SK-N-SH (cell line): ENCODE data around the gene CCL17. TPM values are rescaled to one million over a fixed set of nuclear protein-coding genes. Genes with fewer than 3 reads are reported as not detected.

ENCODE experiments used
- CTCF ChIA-PET: fragments of 300-600, 350-600 bp; formaldehyde crosslinking; extraction: SDS; loops from one replicate; lab custom pipeline; 2021; lab: Yijun Ruan, JAX
- POLR2A ChIA-PET: fragments of 350-600 bp; sonication (Branson Sonifier 250); formaldehyde crosslinking; extraction: SDS; loops from one replicate; lab custom pipeline; 2020; ENCODE audit warnings: antibody characterized with exemption, inconsistent platforms; lab: Yijun Ruan, JAX
- DNase-seq: peaks from one replicate; pipeline ENCODE4 v3.0.0; 2012
- H2AFZ ChIP-seq: fragments of 200-600 bp; sonication (generic); 2 replicates; pipeline ENCODE4 v1.8.1; 2016; ENCODE audit warnings: antibody characterized with exemption, mild to moderate bottlenecking, low read depth
- H3F3A ChIP-seq: fragments of 200-600 bp; sonication (generic); replicated peaks from 2 replicates; pipeline ENCODE3; 2016; ENCODE audit warnings: antibody characterized with exemption, mild to moderate bottlenecking; ENCODE audit not compliant: insufficient read depth
- H3K27ac ChIP-seq, 2 experiments: fragments of 200-500 bp in 1 of 2; fragments of 200-600 bp in 1 of 2; sonication (Bioruptor generic) in 1 of 2; sonication (generic), shearing (Covaris generic) in 1 of 2; 2 replicates each; pipeline versions ENCODE4 v1.5.1 to v1.6.1; 2014 to 2016; ENCODE audit warnings: low read depth in 2 of 2, inconsistent platforms in 1 of 2, low read length in 1 of 2, mild to moderate bottlenecking in 1 of 2, mixed read lengths in 1 of 2
- H3K27me3 ChIP-seq: fragments of 200-600 bp; sonication (generic), shearing (Covaris generic); 2 replicates; pipeline ENCODE4 v1.6.1; 2016; ENCODE audit warnings: mixed run types; ENCODE audit not compliant: insufficient read depth
- H3K36me3 ChIP-seq, 2 experiments: fragments of 200-500 bp in 1 of 2; fragments of 200-600 bp in 1 of 2; sonication (Bioruptor generic) in 1 of 2; sonication (generic) in 1 of 2; replicated peaks in 1 of 2; 2 replicates each; pipeline versions ENCODE3 to v1.5.1; 2014 to 2016; ENCODE audit warnings: low read length in 1 of 2, mild to moderate bottlenecking in 1 of 2; ENCODE audit not compliant: insufficient read depth in 2 of 2, control insufficient read depth in 1 of 2
- H3K4me1 ChIP-seq, 2 experiments: fragments of 200-500 bp in 1 of 2; fragments of 200-600 bp in 1 of 2; sonication (Bioruptor generic) in 1 of 2; sonication (generic), shearing (Covaris generic) in 1 of 2; 2 replicates each; pipeline versions ENCODE4 v1.5.1 to v1.6.1; 2014 to 2016; ENCODE audit warnings: low read depth in 1 of 2, low read length in 1 of 2, mixed run types in 1 of 2; ENCODE audit not compliant: insufficient read depth in 2 of 2, control insufficient read depth in 1 of 2
- H3K4me2 ChIP-seq: fragments of 200-600 bp; sonication (generic), shearing (Covaris generic); 2 replicates; pipeline ENCODE4 v1.6.1; 2017; ENCODE audit warnings: mixed run types
- H3K4me3 ChIP-seq, 2 experiments: fragments of 200-500 bp in 1 of 2; fragments of 200-600 bp in 1 of 2; sonication (Bioruptor generic) in 1 of 2; sonication (generic), shearing (Covaris generic) in 1 of 2; 2 replicates each; pipeline versions ENCODE4 v1.5.1 to v1.8.1; 2014 to 2016; ENCODE audit warnings: low read depth in 2 of 2, inconsistent platforms in 1 of 2, low read length in 1 of 2, mild to moderate bottlenecking in 1 of 2, mixed read lengths in 1 of 2, moderate library complexity in 1 of 2
- H3K79me2 ChIP-seq: fragments of 200-600 bp; sonication (generic); 2 replicates; pipeline ENCODE4 v1.8.1; 2017; ENCODE audit warnings: mild to moderate bottlenecking; ENCODE audit not compliant: insufficient read depth
- H3K9ac ChIP-seq: fragments of 200-600 bp; sonication (generic); 2 replicates; pipeline ENCODE4 v1.6.1; 2017; ENCODE audit warnings: mixed run types
- H3K9me2 ChIP-seq: fragments of 200-600 bp; sonication (generic); 2 replicates; pipeline ENCODE4 v1.6.1; 2017; ENCODE audit warnings: mixed run types
- H3K9me3 ChIP-seq: fragments of 200-600 bp; sonication (generic); 2 replicates; pipeline ENCODE4 v1.6.1; 2017; ENCODE audit warnings: mixed run types, mild to moderate bottlenecking, moderate library complexity
- H4K20me1 ChIP-seq: fragments of 200-600 bp; sonication (generic); 2 replicates; pipeline ENCODE4 v1.6.1; 2017; ENCODE audit warnings: mild to moderate bottlenecking, mixed run types; ENCODE audit not compliant: insufficient read depth
- CHD2 ChIP-seq: fragments of 150-350 bp; IDR thresholded peaks from 2 replicates; pipeline ENCODE4 v1.6.1; 2018; ENCODE audit warnings: low read length; ENCODE audit not compliant: partially characterized antibody
- EZH2phosphoT487 ChIP-seq: fragments of 200-600 bp; sonication (generic); IDR thresholded peaks from 2 replicates; pipeline ENCODE4 v1.6.1; 2017; ENCODE audit warnings: low read depth, mixed run types, mild to moderate bottlenecking, antibody characterized with exemption, moderate library complexity, borderline replicate concordance
- FOXJ3 ChIP-seq: sonication (generic); formaldehyde crosslinking; IDR thresholded peaks from 2 replicates; pipeline ENCODE4 v1.5.1; 2020; ENCODE audit warnings: mild to moderate bottlenecking, missing genetic modification reagents
- FOXM1 ChIP-seq: IDR thresholded peaks from 2 replicates; pipeline ENCODE4 v1.4.0; 2012; ENCODE audit warnings: low read depth, mild to moderate bottlenecking
- GATA2 ChIP-seq: sonication (generic); formaldehyde crosslinking; IDR thresholded peaks from 2 replicates; pipeline ENCODE4 v1.5.0; 2020; ENCODE audit warnings: mild to moderate bottlenecking, missing genetic modification reagents
- JUND ChIP-seq: IDR thresholded peaks from 2 replicates; pipeline ENCODE4 v1.4.0; 2012
- MEF2A ChIP-seq: IDR thresholded peaks from 2 replicates; pipeline ENCODE4 v1.4.0; 2012; ENCODE audit warnings: low read depth, borderline replicate concordance
- MXI1 ChIP-seq: IDR thresholded peaks from 2 replicates; pipeline ENCODE4 v1.6.1; 2012; ENCODE audit warnings: mild to moderate bottlenecking, low read depth, low read length, improper control_type of control experiment
- NFIC ChIP-seq: IDR thresholded peaks from 2 replicates; pipeline ENCODE4 v1.4.0; 2012; ENCODE audit warnings: borderline replicate concordance
- RFX5 ChIP-seq: IDR thresholded peaks from 2 replicates; pipeline ENCODE4 v1.6.1; 2012; ENCODE audit warnings: mild to moderate bottlenecking, improper control_type of control experiment, low read length
- RXRA ChIP-seq: IDR thresholded peaks from 2 replicates; pipeline ENCODE4 v1.4.0; 2012; ENCODE audit warnings: low read depth, mild to moderate bottlenecking, borderline replicate concordance
- SIN3A ChIP-seq: IDR thresholded peaks from 2 replicates; pipeline ENCODE4 v1.6.1; 2012; ENCODE audit warnings: low read depth, mild to moderate bottlenecking, low read length, moderate library complexity, borderline replicate concordance
- TCF12 ChIP-seq: IDR thresholded peaks from 2 replicates; pipeline ENCODE4 v1.4.0; 2012
- TEAD4 ChIP-seq: IDR thresholded peaks from 2 replicates; pipeline ENCODE4 v1.4.0; 2012; ENCODE audit warnings: mild to moderate bottlenecking, borderline replicate concordance; ENCODE audit not compliant: insufficient read depth
- WGBS: methylation state at CpG from one replicate; pipeline ENCODE4 v1.1.6; 2017; ENCODE audit warnings: low lambda C conversion rate; 5-methylcytosine and 5-hydroxymethylcytosine counted together
- polyA plus RNA-seq, 3 experiments: library from polyadenylated mRNA; depleted of rRNA; stranded (reverse); fragments of >200 nt; gene quantifications; 2 replicates each; pipeline ENCODE4 v1.2.3, GENCODE V29; 2012
- TF ChIP-seq, protein P1 (sequence below): IDR thresholded peaks from 2 replicates; pipeline ENCODE4 v1.4.0; 2012; ENCODE audit warnings: low read depth
- TF ChIP-seq, protein P2 (sequence below): fragments of 150-350 bp; IDR thresholded peaks from 2 replicates; pipeline ENCODE4 v1.6.1; 2017; ENCODE audit warnings: antibody characterized with exemption, low read length, low read depth, borderline replicate concordance

The CCL17 gene
- polyA plus RNA-seq, 1 of the 3 experiments (the other 2 are of a cell fraction) = not detected

GRCh38 chr16:57462209-57462977 lies 57.8 kb downstream of the CCL17 start, which contains the start of gene POLR2C (continued):
- TF ChIP-seq RXRA (no peak), TEAD4 (no peak), MEF2A (no peak), SIN3A (peak; percentile 39; the same call in 1 of the 2 replicates), RFX5 (no peak), MXI1 (no peak; the same call in 1 of the 2 replicates), EZH2phosphoT487 (no peak), GATA2 (CRISPR knock-in tag) (no peak), FOXM1 (no peak), FOXJ3 (no peak), NFIC (no peak), CHD2 (peak; percentile 91), JUND (no peak), TCF12 (no peak)
- TF ChIP-seq, protein P1, sequence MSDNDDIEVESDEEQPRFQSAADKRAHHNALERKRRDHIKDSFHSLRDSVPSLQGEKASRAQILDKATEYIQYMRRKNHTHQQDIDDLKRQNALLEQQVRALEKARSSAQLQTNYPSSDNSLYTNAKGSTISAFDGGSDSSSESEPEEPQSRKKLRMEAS = peak; percentile 80
- TF ChIP-seq, protein P2, sequence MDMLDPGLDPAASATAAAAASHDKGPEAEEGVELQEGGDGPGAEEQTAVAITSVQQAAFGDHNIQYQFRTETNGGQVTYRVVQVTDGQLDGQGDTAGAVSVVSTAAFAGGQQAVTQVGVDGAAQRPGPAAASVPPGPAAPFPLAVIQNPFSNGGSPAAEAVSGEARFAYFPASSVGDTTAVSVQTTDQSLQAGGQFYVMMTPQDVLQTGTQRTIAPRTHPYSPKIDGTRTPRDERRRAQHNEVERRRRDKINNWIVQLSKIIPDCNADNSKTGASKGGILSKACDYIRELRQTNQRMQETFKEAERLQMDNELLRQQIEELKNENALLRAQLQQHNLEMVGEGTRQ = no peak
- TF ChIP-seq, all 33 proteins: peak for 13

- ChIA-PET CTCF (interaction anchor here (0.6 to 13.6 kb wide), 28 partner anchors 8 to 173 kb away, joined by 3 to 218 read pairs (median 7); partner anchors contain the start of genes ADGRG5, CCDC102A, CIAPIN1 and COQ9), POLR2A (interaction anchor here (1.0 to 3.2 kb wide), 11 partner anchors 8 to 197 kb away, joined by 3 to 17 read pairs (median 7); partner anchors contain the start of genes CIAPIN1, COQ9 and DOK4)
- peaks cover 37 to 61% of the 10 kb centered on the region in 2 experiments for H3K36me3 ChIP-seq
- H3K9ac ChIP-seq = peak overlapping the region; percentile 74
- DNase-seq = peak; percentile 55
- H3K27me3 ChIP-seq = no peaks in the 10 kb centered on the region
- WGBS = 4% methylated on average over 13 of the region's 16 CpGs
- no peaks in the 10 kb centered on the region for H3K9me2 ChIP-seq
- no peaks in the 10 kb centered on the region for H4K20me1 ChIP-seq
- H3K4me3 ChIP-seq = peak overlapping the region; percentile 72 to 97
- no peaks in the 10 kb centered on the region for H3K9me3 ChIP-seq
- H2AFZ ChIP-seq = no peak overlapping the region
- TF ChIP-seq MXI1 (peak; percentile 31; the same call in 1 of the 2 replicates), TEAD4 (no peak)
- peak overlapping the region in 1 of 2 experiments; percentile 89; a peak in 2 of 4 replicates for H3K27ac ChIP-seq
- peaks cover 8% of the 10 kb centered on the region for H3F3A ChIP-seq
- H3K4me2 ChIP-seq = peak overlapping the region; percentile 95
- peaks cover 8 to 13% of the 10 kb centered on the region in 2 experiments; a peak in 1 of 4 replicates for H3K4me1 ChIP-seq
- peaks cover 35% of the 10 kb centered on the region for H3K79me2 ChIP-seq
These were observed 58.4 kb downstream of the CCL17 start for GRCh38 chr16:57462978-57463362.
